Measurements from ENCODE around the gene SLC29A4. TPM values are rescaled to one million over a fixed set of nuclear protein-coding genes. Genes with fewer than 3 reads are reported as not detected.
"Not testable (repeated sequence)": the region's sequence is repeated elsewhere in the genome, so short reads cannot be mapped to it uniquely, and the experiment has no call there.

Gene SLC29A4
- total RNA-seq, 2 donors from 2014 or later: 0.14 to 0.21 TPM

DNA sequence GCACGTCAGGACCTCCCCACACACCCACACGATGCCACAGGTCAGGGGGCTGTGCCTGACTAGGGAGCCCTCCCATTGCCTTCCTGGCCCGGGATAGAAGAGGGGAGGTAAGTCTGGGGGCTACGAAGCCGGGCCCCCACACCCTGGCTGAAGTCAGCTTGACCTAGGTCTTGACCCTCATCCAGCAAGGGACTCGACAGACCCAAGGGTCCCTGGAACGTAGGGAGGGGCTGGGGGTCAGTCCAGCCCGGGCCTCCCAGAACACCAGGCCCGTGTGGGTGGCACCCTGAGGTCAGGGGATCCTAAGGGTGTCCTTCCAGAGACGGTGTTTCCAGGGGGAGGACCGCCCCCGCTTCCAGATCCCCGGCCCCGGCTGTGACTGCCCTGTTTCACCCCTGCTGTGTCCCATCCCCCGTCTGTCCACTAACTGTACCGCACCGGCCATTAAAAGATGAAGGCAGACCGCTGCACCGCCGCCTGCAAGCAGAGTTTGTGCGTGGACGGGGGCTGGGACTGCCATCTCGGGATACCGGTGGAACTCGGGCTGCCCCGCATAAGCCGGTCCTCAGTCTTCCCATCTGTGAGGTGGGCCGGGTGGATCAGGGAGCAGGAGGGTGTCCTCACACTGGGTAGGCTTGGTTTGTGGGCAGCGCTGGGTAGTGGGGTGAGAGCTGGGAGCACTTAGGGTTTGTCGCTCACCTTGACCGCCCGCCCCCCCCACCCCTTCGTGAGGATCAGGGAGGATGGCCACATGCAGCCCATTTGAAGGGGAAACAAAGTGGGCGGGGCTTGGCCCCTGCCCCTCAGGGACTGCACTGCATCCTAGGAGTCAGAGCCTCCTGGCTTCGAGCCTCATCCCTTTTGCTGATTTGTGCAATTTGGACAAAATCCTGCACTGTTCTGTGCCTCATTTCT, 21.1 kb downstream of the SLC29A4 start:
- Histone ChIP-seq H3K4me3 (no peak overlapping the region), H3K36me3 (peaks cover 14% of the 10 kb centered on the region), H3K27me3 (replicated peaks; ENCODE audit: insufficient read depth) (no peaks in the 10 kb centered on the region), H3K4me1 (ENCODE audit: control insufficient read depth in 1 of 2, low read depth in 2 of 2) (no peaks in the 10 kb centered on the region), H3K27ac (no peak overlapping the region), H3K9me3 (no peaks in the 10 kb centered on the region)
- DNase-seq (ENCODE audit: low spot score): no peak
- TF ChIP-seq, protein P1, sequence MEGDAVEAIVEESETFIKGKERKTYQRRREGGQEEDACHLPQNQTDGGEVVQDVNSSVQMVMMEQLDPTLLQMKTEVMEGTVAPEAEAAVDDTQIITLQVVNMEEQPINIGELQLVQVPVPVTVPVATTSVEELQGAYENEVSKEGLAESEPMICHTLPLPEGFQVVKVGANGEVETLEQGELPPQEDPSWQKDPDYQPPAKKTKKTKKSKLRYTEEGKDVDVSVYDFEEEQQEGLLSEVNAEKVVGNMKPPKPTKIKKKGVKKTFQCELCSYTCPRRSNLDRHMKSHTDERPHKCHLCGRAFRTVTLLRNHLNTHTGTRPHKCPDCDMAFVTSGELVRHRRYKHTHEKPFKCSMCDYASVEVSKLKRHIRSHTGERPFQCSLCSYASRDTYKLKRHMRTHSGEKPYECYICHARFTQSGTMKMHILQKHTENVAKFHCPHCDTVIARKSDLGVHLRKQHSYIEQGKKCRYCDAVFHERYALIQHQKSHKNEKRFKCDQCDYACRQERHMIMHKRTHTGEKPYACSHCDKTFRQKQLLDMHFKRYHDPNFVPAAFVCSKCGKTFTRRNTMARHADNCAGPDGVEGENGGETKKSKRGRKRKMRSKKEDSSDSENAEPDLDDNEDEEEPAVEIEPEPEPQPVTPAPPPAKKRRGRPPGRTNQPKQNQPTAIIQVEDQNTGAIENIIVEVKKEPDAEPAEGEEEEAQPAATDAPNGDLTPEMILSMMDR (IDR thresholded peaks at IDR 0.05): no peak
- ATAC-seq (ENCODE audit: insufficient number of reproducible peaks, low FRiP score, low read depth): no peak

DNA sequence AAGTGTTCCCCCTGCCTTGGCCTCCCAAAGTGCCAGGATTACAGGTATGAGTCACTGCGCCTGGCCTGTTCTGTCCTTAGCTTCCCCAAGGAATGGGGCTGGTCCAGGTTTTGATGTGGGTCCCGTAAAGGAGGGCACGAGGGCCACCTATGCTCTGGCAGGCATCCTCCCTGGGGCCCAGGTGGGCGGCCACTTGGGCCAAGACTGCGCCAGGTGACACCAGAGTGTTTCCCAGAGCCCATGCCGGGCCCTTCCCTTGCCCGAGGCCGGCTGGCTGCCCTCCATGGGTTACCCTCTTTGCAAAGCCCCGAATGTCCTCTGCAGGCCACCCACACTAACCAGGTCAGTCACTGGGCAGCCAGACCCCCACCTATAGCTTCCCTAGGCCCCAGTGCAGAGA, 22.3 kb downstream of the SLC29A4 start:
- peaks cover 22% of the 10 kb centered on the region for H3K36me3 ChIP-seq
- H3K4me1 ChIP-seq (ENCODE audit: control insufficient read depth in 1 of 2, low read depth in 2 of 2); H3K9me3 ChIP-seq; H3K27me3 ChIP-seq (replicated peaks; ENCODE audit: insufficient read depth); ATAC-seq (ENCODE audit: insufficient number of reproducible peaks, low FRiP score, low read depth); DNase-seq (ENCODE audit: low spot score); H3K4me3 ChIP-seq; H3K27ac ChIP-seq: not testable (repeated sequence)

DNA sequence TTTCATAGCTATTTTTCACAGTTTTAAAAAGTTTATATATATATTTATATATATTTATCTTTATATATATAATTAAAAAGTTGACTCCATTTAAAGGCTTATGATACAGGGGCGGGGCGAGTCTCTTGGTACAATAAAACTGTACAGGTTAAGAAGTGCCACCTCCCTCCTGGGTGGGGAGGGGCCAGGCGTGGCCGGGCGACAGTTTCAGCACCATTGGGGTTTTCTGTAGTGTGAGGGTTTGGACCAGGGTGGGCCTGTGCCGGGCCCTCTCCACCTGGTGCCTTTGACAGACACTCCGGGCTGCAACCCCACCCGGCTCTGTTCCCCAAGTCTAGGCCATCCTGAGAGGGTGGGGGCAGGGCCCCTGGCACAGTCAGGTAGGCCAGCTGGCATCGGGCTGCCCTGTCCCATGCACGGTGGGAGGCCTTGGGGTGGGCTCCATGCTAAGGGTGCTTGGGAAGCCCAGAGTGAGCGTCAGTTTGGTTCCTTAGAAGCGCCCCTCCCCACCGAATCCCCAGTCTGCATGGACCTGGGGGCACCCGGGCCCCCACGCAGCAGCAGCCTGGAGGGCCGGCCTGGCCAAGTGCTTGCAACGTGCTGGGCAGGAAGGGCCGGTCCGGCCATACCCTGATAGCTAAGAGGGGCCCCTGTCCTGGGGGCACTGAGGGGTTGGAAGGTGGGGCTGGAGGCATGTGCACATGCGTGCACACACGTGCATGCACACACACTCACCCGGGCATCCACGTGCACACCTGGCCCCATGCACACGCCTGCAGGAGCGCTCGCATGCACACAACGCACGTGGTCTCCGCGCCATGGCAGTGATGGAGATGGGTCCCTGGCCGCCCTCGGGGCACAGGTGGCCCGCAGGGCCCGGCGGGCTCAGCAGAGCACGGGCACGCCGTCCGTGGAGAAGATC, 24.7 kb downstream of the SLC29A4 start:
- not testable (repeated sequence) for H3K4me3 ChIP-seq; DNase-seq (ENCODE audit: low spot score); H3K9me3 ChIP-seq; H3K4me1 ChIP-seq (ENCODE audit: control insufficient read depth in 1 of 2, low read depth in 2 of 2); H3K27me3 ChIP-seq (replicated peaks; ENCODE audit: insufficient read depth); H3K27ac ChIP-seq; ATAC-seq (ENCODE audit: insufficient number of reproducible peaks, low FRiP score, low read depth)
- peaks cover 46% of the 10 kb centered on the region for H3K36me3 ChIP-seq

DNA sequence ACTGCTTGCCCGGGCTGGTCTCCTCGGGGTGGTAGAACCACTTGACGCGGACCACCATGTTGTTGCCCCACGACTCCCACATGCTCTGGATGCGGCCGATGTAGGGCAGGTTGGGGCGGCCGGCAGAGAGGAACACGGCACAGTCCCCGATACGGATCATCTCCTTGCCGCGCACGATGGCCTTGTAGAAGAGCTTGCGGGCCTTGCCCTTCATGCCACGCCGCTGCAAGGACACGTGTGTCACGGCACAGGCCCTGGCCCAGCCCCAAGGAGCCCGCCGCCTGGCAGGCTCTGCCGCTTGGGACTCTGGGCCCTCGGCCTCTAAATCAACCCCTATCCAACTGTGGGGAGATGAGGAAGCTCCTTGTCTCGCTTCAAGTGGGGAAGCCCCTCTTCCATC, 26.4 kb downstream of the SLC29A4 start:
- TF ChIP-seq, protein P1 (IDR thresholded peaks at IDR 0.05): no peak
- H3K27me3 ChIP-seq (replicated peaks; ENCODE audit: insufficient read depth): no peaks in the 10 kb centered on the region
- no peaks in the 10 kb centered on the region for H3K4me1 ChIP-seq (ENCODE audit: control insufficient read depth in 1 of 2, low read depth in 2 of 2)
- peaks cover 57% of the 10 kb centered on the region for H3K36me3 ChIP-seq
- H3K4me3 ChIP-seq: no peak overlapping the region
- no peaks in the 10 kb centered on the region for H3K9me3 ChIP-seq
- DNase-seq (ENCODE audit: low spot score): no peak
- no peak overlapping the region for H3K27ac ChIP-seq
- no peak for ATAC-seq (ENCODE audit: insufficient number of reproducible peaks, low FRiP score, low read depth)

DNA sequence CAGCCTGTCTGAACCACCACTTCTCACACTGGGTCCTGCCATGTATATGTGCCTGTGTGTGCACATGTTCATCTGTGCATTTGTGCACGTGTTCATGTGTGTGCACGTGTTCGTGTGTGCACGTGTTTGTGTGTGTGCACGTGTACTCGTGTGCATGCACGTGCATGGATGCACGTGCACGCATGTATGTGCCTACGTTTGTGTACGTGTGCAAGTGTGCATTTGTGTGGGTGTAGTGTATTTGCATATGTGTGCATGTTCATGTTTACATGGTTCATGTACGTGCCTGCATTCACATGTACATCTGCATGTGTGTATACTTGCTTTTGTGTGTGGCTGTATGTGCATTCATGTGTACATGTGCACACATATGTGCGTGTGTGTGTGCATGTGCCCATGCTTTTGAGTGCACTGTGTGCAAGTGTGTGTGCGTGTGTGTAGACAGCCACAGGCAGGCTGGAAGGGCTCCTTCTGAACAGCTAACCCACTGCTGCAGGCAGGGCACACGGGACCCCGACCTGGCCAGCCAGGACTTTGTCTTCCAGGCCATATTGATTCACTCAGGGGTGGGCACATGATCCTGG, 28.2 kb downstream of the SLC29A4 start:
- ATAC-seq (ENCODE audit: insufficient number of reproducible peaks, low FRiP score, low read depth) (no peak), DNase-seq (ENCODE audit: low spot score) (no peak)
- no peaks in the 10 kb centered on the region for H3K9me3 ChIP-seq
- no peaks in the 10 kb centered on the region for H3K27me3 ChIP-seq (replicated peaks; ENCODE audit: insufficient read depth)
- no peak overlapping the region for H3K4me3 ChIP-seq
- TF ChIP-seq, protein P1 (IDR thresholded peaks at IDR 0.05): no peak
- no peaks in the 10 kb centered on the region for H3K4me1 ChIP-seq (ENCODE audit: control insufficient read depth in 1 of 2, low read depth in 2 of 2)
- H3K36me3 ChIP-seq: peaks cover 71% of the 10 kb centered on the region
- no peak overlapping the region for H3K27ac ChIP-seq

DNA sequence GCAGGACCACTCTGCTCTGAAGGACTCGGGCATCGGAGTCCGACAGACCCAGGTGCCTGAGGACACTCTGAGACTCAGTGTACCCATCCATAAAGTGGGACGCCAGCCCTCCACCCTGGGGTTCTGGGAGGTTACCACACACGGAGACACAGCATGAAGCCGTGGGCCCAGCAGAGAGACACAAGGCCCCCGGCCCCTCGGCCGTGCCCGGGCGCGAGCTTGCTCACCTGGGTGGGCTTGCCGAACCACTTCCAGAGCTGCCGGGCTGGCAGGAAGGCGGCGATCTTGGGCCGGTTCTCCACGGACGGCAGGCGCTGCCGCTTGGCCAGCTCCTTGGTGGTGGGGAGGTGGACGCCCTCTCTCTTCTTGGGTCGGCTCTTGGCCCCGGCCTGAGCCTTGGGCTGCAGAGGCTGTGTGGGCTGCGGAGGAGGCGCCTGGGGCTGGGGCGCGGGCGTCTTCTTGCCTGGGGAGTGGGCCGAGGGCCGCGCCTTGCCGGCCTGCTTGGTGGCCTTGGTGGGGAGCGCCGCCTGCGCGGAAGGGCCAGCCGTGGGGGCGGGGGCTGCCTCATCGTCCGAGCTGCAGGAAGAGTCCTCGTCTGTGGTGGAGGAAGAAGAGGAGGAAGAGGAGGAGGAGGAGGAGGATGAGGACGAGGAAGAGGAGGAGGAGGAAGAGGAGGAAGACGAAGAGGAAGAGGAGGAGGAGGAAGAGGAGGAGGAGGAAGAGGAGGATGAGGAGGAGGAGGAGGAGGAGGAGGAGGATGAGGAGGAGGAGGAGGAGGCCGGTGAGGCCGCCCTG, 29.7 kb downstream of the SLC29A4 start:
- ATAC-seq (ENCODE audit: insufficient number of reproducible peaks, low FRiP score, low read depth); H3K27me3 ChIP-seq (replicated peaks; ENCODE audit: insufficient read depth); DNase-seq (ENCODE audit: low spot score); H3K4me1 ChIP-seq (ENCODE audit: control insufficient read depth in 1 of 2, low read depth in 2 of 2); H3K4me3 ChIP-seq; H3K9me3 ChIP-seq; H3K27ac ChIP-seq: not testable (repeated sequence)
- H3K36me3 ChIP-seq: peaks cover 80% of the 10 kb centered on the region

DNA sequence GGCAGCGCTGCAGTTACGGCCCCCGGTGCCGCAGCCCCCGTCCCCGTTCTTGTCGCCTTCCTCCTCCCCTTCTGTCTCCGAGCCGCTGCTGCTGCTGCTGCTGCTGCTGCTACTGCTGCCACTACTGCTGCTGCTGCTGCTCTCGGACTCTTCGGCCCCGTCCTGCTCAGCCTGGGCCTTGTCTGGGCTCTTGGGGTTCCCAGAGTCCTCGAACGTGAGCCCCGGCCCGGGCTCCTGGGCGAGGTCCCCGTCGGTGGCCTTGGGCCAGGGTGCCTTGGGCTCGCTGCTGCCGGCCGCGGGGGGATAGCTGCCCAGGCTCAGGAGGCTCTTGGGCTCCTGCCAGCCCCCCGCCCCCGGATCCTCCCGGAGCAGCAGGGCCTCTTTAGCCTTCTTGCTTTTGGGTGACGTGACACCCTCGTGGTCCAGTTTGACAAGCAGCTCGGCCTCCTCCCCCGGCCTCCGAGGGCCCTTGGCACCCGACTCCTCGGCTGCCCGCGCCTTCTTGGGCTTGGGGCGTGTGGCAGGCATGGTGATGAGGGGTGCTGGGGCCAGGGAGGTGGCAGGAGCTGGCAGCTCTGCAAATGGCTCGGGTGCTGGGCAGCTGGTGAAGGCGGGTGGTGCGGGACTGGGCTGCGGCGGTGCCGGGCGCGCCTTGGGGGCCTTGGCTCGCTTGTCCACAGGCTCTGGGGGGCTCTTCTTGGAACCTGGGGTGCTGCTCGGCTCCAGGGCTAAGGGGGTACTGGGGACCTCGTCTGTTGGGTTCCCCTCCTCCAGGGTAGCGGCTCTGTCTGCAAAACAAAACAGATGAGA, 30.5 kb downstream of the SLC29A4 start:
- not testable (repeated sequence) for DNase-seq (ENCODE audit: low spot score); H3K4me3 ChIP-seq; H3K27ac ChIP-seq; ATAC-seq (ENCODE audit: insufficient number of reproducible peaks, low FRiP score, low read depth); H3K9me3 ChIP-seq; H3K27me3 ChIP-seq (replicated peaks; ENCODE audit: insufficient read depth); H3K4me1 ChIP-seq (ENCODE audit: control insufficient read depth in 1 of 2, low read depth in 2 of 2)
- H3K36me3 ChIP-seq: peaks cover 76% of the 10 kb centered on the region

Data from thoracic aorta (tissue), 2 donors.